ENCODE results near the gene GFI1B. TPM values are rescaled to one million over a fixed set of nuclear protein-coding genes. Genes with fewer than 3 reads are reported as not detected.

The GFI1B gene
- total and polyA plus RNA-seq, 2 donors (not counting 1 experiment from before 2014, with no cell fraction given) = under 0.01 to 0.06 TPM

GRCh38 chr9:133004091-133004998 lies 25.9 kb downstream of the GFI1B start:
- Histone ChIP-seq H3K79me2 (ENCODE audit: control insufficient read depth, insufficient read depth, low read length) (no peaks in the 10 kb centered on the region), H3K27ac (ENCODE audit: insufficient read depth, low read length) (no peak overlapping the region), H3K4me1 (ENCODE audit: control insufficient read depth, extremely low read depth, insufficient read depth, low read length) (no peaks in the 10 kb centered on the region), H3K27me3 (ENCODE audit: control insufficient read depth, insufficient read depth, low read length) (peaks cover 15% of the 10 kb centered on the region), H4K20me1 (ENCODE audit: control insufficient read depth, extremely low read depth, insufficient read depth, low read length) (no peaks in the 10 kb centered on the region), H2AFZ (ENCODE audit: low read length) (no peak overlapping the region), H3K36me3 (ENCODE audit: control insufficient read depth, insufficient read depth, low read length) (no peaks in the 10 kb centered on the region), H3K9ac (ENCODE audit: insufficient read depth, low read length) (no peak overlapping the region), H3K4me2 (ENCODE audit: extremely low read depth, insufficient read depth, low read length) (no peak overlapping the region), H3K9me3 (ENCODE audit: control insufficient read depth, insufficient read depth, low read depth, low read length) (no peaks in the 10 kb centered on the region), H3K4me3 (replicated peaks in 1 of 4; ENCODE audit: control extremely low read depth in 1 of 4, insufficient read depth in 1 of 4, low read depth in 3 of 4, low read length in 4 of 4) (no peak overlapping the region)
- TF ChIP-seq EZH2 (IDR thresholded peaks at IDR 0.05; ENCODE audit: low read length, missing control alignments) (no peak), CTCF (conservative IDR thresholded peaks at IDR 0.05 in 1 of 2, IDR thresholded peaks at IDR 0.05 in 1 of 2; ENCODE audit: low read depth in 1 of 2, low read length in 2 of 2) (no peak)
- DNase-seq (ENCODE audit: low read depth in 2 of 2) = no peak

GRCh38 chr9:133004999-133005760 lies 26.7 kb downstream of the GFI1B start:
- H4K20me1 ChIP-seq (ENCODE audit: control insufficient read depth, extremely low read depth, insufficient read depth, low read length) = no peaks in the 10 kb centered on the region
- no peaks in the 10 kb centered on the region for H3K9me3 ChIP-seq (ENCODE audit: control insufficient read depth, insufficient read depth, low read depth, low read length)
- H3K79me2 ChIP-seq (ENCODE audit: control insufficient read depth, insufficient read depth, low read length) = no peaks in the 10 kb centered on the region
- no peaks in the 10 kb centered on the region for H3K4me1 ChIP-seq (ENCODE audit: control insufficient read depth, extremely low read depth, insufficient read depth, low read length)
- H3K36me3 ChIP-seq (ENCODE audit: control insufficient read depth, insufficient read depth, low read length) = no peaks in the 10 kb centered on the region
- DNase-seq (ENCODE audit: low read depth in 2 of 2) = no peak
- H3K27me3 ChIP-seq (ENCODE audit: control insufficient read depth, insufficient read depth, low read length) = peaks cover 19% of the 10 kb centered on the region
- TF ChIP-seq EZH2 (IDR thresholded peaks at IDR 0.05; ENCODE audit: low read length, missing control alignments) (no peak), CTCF (conservative IDR thresholded peaks at IDR 0.05 in 1 of 2, IDR thresholded peaks at IDR 0.05 in 1 of 2; ENCODE audit: low read depth in 1 of 2, low read length in 2 of 2) (no peak)
- no peak overlapping the region for H3K4me2 ChIP-seq (ENCODE audit: extremely low read depth, insufficient read depth, low read length)
- no peak overlapping the region for H3K9ac ChIP-seq (ENCODE audit: insufficient read depth, low read length)
- no peak overlapping the region for H3K4me3 ChIP-seq (replicated peaks in 1 of 4; ENCODE audit: control extremely low read depth in 1 of 4, insufficient read depth in 1 of 4, low read depth in 3 of 4, low read length in 4 of 4)
- H2AFZ ChIP-seq (ENCODE audit: low read length) = no peak overlapping the region
- H3K27ac ChIP-seq (ENCODE audit: insufficient read depth, low read length) = no peak overlapping the region

- no peak for DNase-seq (ENCODE audit: low read depth in 2 of 2)
- no peak overlapping the region for H3K27ac ChIP-seq (ENCODE audit: insufficient read depth, low read length)
These were observed 27.5 kb downstream of the GFI1B start for GRCh38 chr9:133005957-133006356.

More at GRCh38 chr9:133005957-133006356, 27.5 kb downstream of the GFI1B start:
- no peaks in the 10 kb centered on the region for H3K4me1 ChIP-seq (ENCODE audit: control insufficient read depth, extremely low read depth, insufficient read depth, low read length)
- no peak overlapping the region for H3K4me2 ChIP-seq (ENCODE audit: extremely low read depth, insufficient read depth, low read length)
- no peaks in the 10 kb centered on the region for H4K20me1 ChIP-seq (ENCODE audit: control insufficient read depth, extremely low read depth, insufficient read depth, low read length)
- TF ChIP-seq CTCF (conservative IDR thresholded peaks at IDR 0.05 in 1 of 2, IDR thresholded peaks at IDR 0.05 in 1 of 2; ENCODE audit: low read depth in 1 of 2, low read length in 2 of 2) (no peak), EZH2 (IDR thresholded peaks at IDR 0.05; ENCODE audit: low read length, missing control alignments) (no peak)
- no peaks in the 10 kb centered on the region for H3K79me2 ChIP-seq (ENCODE audit: control insufficient read depth, insufficient read depth, low read length)
- H3K9ac ChIP-seq (ENCODE audit: insufficient read depth, low read length) = no peak overlapping the region
- no peaks in the 10 kb centered on the region for H3K9me3 ChIP-seq (ENCODE audit: control insufficient read depth, insufficient read depth, low read depth, low read length)
- H2AFZ ChIP-seq (ENCODE audit: low read length) = no peak overlapping the region
- H3K36me3 ChIP-seq (ENCODE audit: control insufficient read depth, insufficient read depth, low read length) = no peaks in the 10 kb centered on the region
- H3K27me3 ChIP-seq (ENCODE audit: control insufficient read depth, insufficient read depth, low read length) = peaks cover 19% of the 10 kb centered on the region
- H3K4me3 ChIP-seq (replicated peaks in 1 of 4; ENCODE audit: control extremely low read depth in 1 of 4, insufficient read depth in 1 of 4, low read depth in 3 of 4, low read length in 4 of 4) = no peak overlapping the region

All from fibroblast of lung (primary cell).